NCI-H128 (cell line): ENCODE measurements around the gene EIF1B.
"Not testable (repeated sequence)": the region's sequence is repeated elsewhere in the genome, so short reads cannot be mapped to it uniquely, and the experiment has no call there.

Experiments used
- DNase-seq: peaks from one replicate; lab custom pipeline; 2025; ENCODE audit not compliant: unreplicated experiment; lab: John Stamatoyannopoulos, UW

EIF1B gene

DNA sequence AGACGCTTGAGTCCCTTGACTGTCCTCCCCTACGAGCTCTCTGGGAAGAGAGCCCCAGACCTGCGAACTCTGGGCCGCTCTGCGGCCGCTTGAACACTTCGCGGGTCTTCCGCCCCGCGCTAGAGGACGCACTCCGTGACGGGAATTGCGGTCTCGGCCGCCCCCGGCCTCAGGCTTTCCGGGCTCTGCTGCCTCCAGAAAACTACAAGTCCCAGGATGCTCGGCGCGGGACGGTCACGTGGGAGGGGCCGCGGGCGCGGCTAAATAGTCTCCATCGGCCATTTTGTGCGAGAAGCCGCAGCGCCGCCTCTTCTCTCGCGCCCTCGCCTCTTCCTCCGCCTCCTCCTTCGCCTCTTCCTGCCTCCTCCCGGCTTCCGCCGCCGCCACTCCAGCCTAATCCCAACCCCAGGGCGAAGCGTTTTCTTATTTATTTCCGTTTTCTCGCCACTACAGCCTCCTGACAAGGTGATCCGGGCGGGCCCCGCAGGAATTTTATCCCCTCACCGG, at the start of gene EIF1B:
TSS of gene EIF1B (plus strand) at position 290 of the 507 bp plus-strand sequence. CDS start 235 bp downstream, outside the sequence.
- peak; percentile 87 for DNase-seq

DNA sequence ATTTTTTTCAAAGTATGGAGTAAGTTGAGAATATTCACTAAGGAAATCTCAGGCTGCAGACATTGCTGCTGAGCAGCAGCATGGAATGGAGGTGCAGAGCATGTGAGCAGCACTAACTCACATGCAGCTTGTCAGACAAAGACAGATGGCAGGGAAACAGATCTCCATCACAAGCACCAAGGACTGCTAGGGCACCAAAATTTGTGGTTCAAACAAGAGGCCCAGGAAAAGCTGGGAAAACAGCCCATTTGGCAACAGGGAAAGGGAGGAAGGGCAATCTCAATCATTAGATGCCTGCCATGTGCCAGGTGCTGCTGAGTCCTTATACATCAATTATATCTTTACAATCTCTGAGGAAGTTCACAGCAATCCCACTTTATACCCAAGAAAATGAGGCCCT, 47.2 kb upstream of the EIF1B start:
- DNase-seq = no peak

DNA sequence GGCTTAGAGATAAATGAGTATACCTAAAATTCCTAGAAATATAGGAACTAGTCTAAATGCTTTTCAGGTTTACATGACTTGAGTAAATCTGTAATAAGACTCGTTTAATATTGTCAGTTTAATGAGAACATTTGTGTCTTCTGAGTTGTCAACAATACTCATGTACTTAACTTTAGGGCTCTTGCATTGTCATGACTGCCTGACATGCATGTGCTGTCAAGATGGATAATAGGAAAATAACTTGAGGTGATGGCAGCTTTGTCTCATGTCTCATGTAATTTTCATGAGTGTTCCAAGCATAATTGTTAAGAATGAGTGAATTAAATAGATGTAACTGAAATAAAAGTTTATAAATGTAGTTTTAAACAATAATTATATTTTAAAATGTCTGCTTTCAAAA, 45.1 kb upstream of the EIF1B start:
- no peak for DNase-seq

DNA sequence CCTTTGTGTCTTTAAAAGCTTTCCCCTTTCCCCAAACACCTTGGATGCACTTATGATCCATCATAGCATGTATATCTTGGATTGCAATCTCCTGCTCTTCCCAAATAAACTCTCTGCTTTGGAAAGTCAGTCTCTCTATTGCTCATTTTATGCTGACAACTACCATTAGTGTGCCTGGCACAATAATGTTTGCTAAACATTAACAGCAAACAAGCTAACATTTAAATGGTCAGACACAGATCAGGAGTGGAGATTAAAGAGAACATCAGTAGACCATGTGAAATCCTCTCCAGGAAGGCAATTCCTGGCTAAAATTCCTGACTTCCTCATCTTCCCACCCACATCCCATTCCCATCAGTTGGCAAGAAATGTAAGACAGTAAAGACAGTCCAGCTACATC, 44.3 kb upstream of the EIF1B start:
- DNase-seq = no peak

DNA sequence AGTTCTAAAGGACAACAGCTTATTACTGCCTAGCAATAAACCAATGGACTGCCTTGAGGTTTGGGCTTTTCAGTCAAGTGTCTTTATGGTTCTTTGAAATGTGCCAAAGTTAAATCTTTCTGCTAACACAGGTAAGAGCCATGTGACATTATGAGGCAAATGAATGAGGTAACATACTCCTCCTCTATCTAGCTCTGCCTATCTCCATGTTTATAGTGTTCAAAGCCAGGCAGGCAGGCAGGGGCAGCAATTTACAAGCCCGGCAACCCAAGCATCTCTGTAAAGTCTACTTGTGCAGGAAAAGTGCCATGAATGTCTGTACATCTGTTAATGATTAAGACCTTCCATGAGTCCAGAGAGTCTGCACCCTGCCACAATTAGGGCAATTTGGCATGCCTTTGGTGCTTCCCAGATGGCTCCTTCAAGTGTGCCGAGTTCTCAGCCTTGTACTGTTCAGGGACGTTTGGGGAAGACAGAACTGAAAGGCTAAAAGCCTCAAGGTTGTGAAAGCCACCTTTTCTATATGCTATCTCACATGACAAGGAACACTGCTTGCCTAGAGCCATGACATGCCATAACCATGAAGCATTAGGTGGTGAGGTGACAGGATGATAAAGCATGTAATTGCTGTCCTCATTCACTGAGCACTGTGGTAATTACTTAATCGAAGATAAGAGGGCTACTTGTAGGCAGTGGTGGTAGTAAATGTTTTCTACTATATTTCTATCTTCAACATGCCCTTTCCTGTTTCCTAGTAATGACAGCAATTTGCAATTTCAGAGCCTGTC, 41.4 kb upstream of the EIF1B start:
- no peak for DNase-seq

DNA sequence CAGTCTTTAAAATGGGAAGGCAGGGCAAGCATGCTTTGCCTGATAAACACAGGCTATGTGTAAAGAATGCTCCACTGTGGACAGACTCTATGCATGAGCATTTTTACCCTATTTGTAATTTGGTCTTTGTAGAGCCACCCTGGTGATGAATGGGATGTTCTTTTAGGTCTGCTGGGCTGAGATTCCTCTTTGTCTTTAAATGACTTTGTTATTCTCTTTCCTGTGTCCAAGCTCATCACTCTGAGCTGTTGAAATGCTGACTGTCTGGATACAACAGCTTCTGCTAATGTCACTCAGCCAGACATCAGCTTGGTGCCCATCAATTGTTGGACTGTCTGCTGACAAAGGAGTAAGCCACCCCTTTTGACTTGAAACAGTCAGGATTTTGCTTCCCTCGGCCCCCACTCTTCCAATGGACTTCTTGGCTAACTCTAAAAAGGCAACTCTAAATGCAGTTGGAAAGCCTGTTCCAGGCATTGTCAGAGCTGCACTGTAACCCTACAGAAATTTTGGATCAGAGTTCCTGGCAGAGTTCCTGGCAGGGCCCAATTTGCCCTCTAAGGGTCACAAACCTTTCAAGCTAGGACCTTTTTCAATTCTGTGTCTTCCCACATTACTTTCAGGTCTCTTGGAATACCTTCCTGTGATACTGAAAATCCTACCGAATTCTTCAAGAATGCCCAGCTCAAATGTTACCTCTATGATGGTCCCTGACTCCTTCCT, 40.5 kb upstream of the EIF1B start:
- DNase-seq = no peak

DNA sequence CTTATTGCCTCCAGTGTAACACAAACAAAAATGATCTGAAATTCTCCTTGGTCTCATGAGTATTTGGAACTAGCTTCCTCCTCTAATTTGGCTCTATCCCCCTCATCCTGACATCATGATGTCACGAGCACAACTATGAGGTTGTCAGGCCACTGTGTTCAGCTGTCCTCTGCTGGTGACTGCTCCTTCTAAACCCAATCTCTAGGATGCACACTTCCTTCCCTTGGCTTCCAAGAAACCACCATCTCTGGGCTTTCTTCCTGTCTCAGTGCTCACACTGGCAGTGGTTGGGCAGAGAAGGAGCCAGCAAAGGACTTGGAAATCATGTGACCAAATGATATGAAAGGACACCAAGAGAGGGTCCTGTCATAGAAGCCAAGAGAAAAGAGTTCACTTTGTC, 30.7 kb upstream of the EIF1B start:
- no peak for DNase-seq

DNA sequence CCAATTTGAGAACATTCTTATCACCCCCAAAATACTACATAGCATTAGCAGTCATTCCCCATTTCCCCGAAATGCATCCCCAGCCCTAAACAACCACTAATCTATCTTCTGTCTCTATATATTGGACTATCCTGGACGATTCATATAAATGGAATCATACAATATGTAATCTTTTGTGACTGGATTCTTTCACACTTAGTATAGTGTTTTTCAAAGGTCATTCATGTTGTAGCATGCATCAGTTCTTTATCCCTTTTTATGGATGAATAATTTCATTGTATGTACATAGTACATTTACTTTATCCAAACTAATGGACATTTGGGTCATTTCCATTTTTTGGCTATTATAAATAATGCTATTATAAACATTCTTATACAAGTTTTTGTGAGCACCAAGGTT, 27.5 kb upstream of the EIF1B start:
- DNase-seq = no peak

DNA sequence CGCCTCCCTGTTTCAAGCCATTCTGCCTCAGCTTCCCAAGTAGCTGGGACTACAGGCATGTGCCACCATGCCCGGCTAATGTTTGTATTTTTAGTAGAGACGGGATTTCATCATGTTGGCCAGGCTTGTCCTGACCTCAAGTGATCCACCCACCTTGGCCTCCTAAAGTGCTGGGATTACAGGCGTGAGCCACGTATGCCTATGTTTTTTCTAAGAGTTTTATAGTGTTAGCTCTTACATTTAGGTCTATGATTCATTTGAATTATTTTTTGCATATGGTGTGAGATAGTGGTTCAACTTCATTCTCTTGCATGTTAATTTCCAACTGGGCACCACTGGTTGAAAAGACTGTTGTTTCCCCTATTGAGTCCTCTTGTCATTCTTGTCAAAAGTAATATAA, 26.4 kb upstream of the EIF1B start:
- not testable (repeated sequence) for DNase-seq

DNA sequence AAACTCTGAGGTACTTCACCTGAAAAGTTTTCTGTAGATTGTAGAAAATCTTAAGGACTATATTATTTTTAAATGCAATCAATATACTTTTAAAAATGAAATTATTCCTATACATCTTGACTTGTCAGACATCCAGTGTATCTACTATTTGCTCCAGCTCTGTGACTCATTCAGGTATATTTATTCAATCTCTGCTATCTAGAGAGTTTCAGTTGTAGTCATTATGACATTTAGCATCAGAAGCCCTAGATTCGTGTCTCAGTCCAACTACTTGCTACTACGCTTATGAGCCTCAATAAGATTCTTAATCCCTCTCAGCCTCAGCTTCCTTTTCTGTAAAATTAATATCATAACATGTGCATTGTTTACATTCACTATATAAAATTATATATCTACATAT, 22.3 kb upstream of the EIF1B start:
- no peak for DNase-seq

DNA sequence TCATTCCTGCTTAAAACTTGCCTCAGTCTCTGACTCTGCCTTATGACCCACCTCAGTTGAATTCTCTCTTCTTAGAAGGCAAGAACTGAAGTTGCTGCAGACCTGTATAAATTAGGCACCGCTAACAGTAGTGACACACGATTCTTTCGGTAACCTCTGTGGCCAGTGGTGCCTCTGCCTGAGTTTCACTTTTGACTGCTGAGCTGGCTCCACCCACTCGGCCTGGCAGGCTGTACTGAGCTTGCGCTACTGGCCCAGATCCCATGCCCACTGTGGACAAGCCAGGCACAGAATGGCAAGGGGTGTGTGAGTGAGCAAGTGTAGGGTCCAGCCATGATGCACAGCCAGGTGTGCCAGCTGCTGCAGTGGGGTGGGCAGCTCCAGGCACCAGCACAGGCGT, 19.1 kb upstream of the EIF1B start:
- no peak for DNase-seq

DNA sequence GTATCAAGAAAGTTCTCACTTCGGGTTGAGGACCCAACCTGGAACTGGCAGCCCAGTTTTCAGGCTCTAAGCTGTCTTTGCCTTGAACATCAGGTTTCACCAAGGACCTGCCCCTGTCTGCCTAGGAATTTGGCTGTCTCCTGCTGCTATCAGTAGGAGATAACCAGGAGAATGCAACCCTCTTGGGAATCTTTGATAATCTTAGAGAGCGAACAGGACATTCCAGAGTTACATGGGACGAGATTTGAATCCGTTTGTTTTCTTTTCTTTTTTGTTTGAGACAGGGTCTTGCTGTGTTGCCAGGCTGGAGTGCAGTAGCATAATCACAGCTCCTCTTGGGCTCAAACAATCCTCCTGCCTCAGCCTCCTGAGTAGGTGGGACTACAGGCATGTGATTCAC, 18.0 kb upstream of the EIF1B start:
- no peak for DNase-seq

DNA sequence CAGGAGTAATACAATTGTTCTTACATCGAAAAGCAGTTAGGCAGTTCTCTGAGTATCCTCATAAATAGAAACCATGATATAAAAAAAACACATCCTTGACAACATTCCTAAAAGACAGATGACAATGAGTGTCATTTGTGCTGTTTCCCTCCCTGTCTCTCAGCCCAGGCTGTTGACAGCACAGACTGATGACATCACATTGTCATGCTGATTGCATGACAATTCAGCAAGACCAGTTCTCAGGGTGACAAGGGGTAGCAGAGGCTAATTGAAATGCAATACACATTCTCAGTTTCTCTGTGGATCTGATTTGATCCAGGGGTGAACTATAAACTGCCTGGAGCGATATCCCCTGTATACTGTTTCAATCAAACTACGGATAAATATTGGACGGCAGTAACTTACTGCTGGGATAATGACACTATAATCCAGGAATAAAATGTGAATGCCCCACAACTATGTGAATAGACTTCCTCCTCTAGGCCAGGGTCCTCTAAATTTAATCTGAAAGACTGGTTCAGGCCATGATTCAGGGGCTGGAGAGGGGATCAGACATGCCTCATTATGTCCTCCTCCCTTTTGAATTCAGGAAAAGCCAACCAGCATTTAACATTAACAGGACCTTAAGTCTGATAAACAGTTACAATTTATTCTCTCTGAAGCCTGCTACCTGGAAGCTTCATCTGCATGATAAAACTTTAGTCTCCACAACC, 16.7 kb upstream of the EIF1B start:
- no peak for DNase-seq

DNA sequence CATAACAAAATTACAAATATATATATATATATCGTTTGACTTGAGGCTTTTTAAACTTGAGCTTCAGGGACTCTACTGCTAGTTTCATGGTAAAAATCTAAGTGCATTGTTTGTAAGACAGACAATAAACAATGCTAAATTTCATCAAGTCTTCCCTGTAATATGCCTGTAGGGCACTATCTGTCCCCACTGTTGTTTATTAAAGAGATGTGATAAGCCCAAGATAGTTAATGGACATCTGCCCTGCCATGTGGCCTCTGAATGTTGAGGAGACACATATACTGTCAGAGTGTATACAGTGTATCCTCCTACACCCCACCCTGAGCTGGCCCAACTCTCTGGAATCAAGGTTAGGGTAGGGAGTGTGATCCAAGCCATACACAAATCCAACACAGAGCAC, 15.1 kb upstream of the EIF1B start:
- DNase-seq = no peak

DNA sequence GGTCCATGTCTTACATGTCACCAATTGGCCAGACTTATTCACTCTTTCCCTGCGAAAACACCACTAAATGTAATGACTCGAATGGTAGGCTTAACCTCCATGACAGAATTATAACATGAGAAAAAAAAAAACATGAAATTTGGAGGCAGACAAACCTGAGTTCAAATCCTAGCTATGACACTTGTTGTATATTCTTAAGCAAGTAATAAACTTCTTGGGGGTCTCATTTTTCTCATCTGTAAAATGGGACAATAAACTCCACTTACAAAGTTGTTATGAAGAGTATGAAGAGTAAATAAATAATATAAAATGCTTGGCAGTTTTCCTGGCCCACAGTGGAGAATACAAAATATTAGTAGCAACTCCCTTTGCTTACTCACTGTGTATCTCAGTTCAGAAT, 11.4 kb upstream of the EIF1B start:
- DNase-seq = no peak

DNA sequence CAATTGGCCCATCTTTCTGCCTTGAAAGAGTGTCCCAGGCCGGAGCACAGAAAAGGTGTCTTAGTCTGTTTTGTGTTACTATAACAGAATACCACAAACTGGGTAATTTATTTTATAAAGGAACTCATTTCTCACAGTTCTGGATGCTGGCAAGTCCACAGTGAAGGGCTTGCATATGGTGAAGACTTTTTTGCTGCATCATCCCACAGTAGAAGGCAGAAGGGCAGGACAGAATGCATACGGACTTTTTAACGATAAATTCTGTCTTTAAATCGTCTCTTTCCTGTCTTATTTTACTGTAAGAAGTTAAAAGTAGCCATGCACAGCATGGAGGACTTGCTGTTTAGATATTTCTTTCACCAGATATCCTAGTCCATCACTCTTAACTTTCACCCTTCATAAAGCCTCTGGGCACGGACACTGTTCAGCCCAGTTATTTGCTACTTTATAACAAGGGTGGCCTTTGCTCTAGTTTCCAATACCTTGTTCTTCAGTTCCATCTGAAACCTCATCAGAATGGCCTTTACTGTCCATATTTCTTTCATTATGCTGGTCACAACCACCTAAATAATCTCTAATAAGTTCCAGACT, 10.3 kb upstream of the EIF1B start:
- DNase-seq = no peak

DNA sequence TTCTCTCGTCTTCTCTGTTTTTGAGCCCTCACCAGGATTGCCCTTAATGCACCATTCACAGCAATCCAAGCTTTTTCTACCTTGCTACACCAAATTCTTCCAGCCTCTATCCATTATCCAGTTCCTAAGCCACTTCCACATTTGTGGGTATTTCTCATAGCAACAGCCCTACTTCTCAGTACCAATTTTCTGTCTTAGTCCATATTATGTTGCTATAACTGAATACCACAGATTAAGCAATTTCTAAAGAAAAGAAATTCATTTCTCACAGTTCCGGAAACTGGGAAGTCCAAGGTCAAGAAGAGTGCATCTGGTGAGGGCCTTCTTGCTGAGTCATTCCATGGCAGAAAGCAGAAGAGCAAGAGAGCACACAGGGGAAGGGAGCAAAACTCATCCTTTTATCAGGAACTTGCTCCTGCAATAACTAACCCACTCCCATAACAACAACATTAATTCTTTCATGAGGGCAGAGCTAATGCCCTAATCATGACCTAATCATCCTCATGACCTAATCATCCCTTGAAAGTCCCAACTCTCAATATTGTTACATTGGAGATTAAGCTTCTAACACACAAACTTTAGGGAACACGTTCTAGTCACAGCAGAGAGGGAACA, 9.7 kb upstream of the EIF1B start:
- no peak for DNase-seq

DNA sequence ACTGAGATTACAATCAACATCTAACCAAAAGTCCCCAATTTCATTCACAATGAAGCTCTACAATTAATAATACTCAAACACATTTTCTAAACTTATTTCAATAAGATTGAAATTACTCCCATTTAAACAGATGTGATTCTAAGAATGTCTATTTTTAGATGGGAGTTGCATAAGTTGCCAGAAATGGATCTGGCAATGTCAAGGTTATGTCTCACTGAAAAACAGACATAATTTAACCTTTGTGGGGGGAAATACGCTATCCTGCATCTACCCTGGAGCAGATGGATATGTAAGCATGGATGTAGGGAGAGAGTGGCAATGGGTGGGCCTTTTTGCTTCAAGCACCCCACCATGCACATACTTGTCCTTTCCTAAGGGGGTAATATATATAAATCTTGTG, 6.7 kb upstream of the EIF1B start:
- DNase-seq = no peak

DNA sequence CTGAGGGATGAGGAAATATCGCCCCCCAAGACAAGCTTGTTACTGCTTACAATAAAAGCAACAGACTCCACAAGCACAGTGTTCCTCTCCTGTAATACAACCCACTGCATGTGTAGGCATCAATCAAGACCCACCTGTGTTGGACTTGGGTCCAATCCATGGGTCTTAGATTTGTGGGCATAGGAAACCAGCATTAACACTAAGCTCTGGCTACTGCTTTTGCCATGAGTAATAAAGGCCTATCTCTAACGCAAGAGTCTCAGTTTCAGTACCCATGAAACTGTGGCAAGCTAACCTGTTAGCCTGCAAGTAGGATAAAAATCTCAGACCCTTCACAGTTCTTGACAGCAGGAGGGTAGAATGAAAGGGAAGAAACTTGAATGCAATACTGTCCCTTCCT, 5.2 kb upstream of the EIF1B start:
- DNase-seq = no peak

DNA sequence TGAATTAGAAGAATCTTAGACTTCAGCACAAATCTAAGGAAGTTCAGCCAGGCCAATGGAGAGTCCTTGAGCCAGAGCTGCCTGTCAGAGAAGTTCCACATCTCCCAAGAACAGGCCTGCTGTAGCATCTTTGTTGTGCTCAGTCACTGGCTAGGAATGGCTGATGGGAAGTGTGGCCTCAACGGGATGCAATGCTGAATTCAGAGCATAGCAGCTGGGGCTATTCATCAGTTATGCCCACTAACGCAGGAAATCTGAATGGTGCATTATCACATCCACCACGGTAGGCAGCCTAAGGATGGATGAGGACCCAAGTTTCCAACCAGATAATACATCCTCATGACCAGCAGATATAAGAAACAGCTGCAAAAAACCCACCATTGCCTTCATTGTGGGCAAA, 3.2 kb upstream of the EIF1B start:
- no peak for DNase-seq

DNA sequence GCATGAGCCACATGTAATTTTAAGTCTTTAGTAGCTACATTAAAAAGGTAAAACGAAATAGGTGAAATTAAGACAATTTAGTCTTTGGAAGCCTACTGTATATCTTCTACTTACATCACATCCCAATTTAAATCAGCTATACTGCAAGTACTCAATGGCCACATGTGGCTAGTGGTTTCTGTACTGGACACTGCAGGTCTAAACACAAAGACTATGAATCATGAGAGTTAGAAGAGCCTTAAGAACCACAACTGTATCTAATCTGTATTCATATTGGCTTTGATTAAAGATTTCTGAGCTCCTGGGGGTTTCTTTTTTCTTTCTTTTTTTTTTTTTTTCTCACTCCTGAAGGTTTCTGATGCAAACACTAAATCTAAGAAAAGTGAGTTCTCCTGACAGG, 2.3 kb upstream of the EIF1B start:
- no peak for DNase-seq
